ENCODE data around the gene RPS2. TPM values are rescaled to one million over a fixed set of nuclear protein-coding genes. Genes with fewer than 3 reads are reported as not detected.
"Not testable (repeated sequence)": the region's sequence is repeated elsewhere in the genome, so short reads cannot be mapped to it uniquely, and the experiment has no call there.

The RPS2 gene
- total RNA-seq (1,000 to 10,000 TPM; 1,316 to 3,013 (median 1,806) TPM), polyA plus RNA-seq (1,000 to 10,000 TPM; 1,574 to 3,219 TPM)

DNA sequence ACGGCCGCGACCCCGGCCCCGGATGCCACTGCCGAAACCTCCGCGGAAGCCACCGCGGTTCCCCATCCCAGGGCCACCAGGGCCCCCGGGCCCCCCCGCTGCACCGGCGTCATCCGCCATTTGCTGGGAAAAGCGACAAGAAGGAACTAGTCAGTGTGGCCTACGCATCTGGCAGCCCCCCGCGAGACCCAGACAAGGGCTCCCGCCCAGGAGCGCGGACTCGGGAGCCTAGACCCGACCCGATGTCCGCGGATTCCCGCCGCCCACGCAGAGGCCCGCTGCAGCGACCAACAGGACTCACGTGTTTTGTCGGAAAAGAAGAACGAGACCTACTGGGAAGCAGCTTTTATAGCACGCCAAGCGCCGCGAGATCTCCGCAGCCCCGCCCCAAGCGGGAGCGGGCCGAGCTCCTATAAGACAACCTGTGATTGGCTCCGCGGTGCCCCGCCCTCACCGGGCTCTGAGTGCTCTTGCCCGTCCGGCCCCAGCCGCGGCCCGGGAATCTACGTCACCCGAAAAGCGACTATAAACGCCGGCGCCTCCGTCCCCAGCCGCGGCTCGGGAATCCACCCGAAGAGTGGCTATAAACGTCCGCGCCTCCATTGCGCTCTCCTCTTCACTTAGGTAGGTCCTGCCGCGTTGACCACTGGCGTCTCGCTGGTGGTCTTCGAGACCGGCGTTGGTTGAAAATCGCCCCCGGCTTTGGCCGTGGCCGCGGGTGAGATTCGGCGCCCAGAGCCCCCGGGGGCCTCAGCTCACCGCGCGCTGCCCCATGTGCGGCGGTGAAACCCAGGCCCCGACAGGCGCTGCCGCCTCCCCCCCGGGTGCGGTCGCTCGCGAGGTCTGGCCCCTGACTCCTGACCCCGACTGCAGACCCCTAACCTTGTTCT, at the start of gene RPS2:
Gene RPS2, minus strand, starts transcription at position 321 of the 890 bp plus-strand sequence. Its CDS starts 201 bp downstream, at position 120.
- H3K36me3 ChIP-seq = peaks cover 0 to 20% (median 10%) of the 10 kb centered on the region in 3 donors
- TF ChIP-seq, protein P1, sequence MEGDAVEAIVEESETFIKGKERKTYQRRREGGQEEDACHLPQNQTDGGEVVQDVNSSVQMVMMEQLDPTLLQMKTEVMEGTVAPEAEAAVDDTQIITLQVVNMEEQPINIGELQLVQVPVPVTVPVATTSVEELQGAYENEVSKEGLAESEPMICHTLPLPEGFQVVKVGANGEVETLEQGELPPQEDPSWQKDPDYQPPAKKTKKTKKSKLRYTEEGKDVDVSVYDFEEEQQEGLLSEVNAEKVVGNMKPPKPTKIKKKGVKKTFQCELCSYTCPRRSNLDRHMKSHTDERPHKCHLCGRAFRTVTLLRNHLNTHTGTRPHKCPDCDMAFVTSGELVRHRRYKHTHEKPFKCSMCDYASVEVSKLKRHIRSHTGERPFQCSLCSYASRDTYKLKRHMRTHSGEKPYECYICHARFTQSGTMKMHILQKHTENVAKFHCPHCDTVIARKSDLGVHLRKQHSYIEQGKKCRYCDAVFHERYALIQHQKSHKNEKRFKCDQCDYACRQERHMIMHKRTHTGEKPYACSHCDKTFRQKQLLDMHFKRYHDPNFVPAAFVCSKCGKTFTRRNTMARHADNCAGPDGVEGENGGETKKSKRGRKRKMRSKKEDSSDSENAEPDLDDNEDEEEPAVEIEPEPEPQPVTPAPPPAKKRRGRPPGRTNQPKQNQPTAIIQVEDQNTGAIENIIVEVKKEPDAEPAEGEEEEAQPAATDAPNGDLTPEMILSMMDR (IDR thresholded peaks at IDR 0.05) = no peak
- no peaks in the 10 kb centered on the region for H3K9me3 ChIP-seq
- peaks cover 0 to 21% (median 20%) of the 10 kb centered on the region in 3 donors for H3K4me1 ChIP-seq
- peak within 1 kb of the TSS; percentile 89 to 96 (median 92) for H3K27ac ChIP-seq
- intact Hi-C loops (cut with DNase I) = no loop called here
- no peaks in the 10 kb centered on the region for H3K27me3 ChIP-seq
- H3K4me3 ChIP-seq = peak within 1 kb of the TSS; percentile 74 to 96 (median 88)
- peak; percentile 60 for FAIRE-seq
- 0 to 1% methylated on average over 89 to 97 of the region's 97 CpGs for WGBS, 2 donors
- DNase-seq = peak; percentile 98 to 100 (median 98)
- peak; percentile 91 to 97 (median 93) for ATAC-seq

DNA sequence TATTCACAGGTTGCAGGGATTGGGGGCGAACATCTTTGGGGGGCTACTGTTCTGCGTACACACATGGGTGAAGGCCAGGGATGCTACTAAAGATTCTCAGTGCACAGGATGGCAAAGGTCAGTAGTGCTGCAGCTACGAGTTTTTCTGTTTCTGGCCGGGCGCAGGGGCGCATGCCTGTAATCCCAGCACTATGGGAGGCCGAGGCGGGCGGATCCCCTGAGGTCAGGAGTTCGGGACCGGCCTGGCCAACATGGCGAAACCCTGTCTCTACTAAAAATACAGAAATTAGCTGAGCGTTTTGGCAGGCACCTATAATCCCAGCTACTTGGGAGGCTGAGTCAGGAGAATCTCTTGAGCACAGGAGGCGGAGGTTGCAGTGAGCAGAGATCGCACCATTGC, 48.9 kb upstream of the RPS2 start:
- TF ChIP-seq, protein P1 (IDR thresholded peaks at IDR 0.05) = no peak
- no peak for ATAC-seq
- intact Hi-C loops (cut with DNase I) = no loop called here
- no peak for FAIRE-seq
- Histone ChIP-seq H3K9me3 (no peaks in the 10 kb centered on the region), H3K4me3 (no peak overlapping the region), H3K4me1 (peaks cover 0 to 5% (median 0%) of the 10 kb centered on the region in 3 donors), H3K27ac (no peak overlapping the region), H3K27me3 (no peaks in the 10 kb centered on the region), H3K36me3 (no peaks in the 10 kb centered on the region)
- 88 to 89% methylated on average over 15 of the region's 15 CpGs for WGBS, 2 donors
- DNase-seq = no peak

DNA sequence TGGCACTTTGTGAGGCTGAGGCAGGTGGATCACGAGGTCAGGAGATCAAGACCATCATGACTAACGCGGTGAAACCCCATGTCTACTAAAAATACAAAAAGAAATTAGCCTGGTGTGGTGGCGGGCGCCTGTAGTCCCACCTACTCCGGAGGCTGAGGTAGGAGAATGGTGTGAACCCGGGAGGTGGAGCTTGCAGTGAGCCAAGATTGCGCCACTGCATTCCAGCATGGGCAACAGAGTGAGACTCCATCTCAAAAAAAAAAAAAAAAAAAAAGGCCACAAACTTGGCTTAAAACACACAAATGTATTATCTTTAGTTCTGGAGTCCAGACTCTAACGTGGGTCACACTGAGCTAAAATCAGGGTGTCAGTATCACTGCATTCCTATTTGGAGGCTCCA, 47.1 kb upstream of the RPS2 start:
- H3K27me3 ChIP-seq; ATAC-seq; intact Hi-C loops (cut with DNase I); FAIRE-seq; H3K36me3 ChIP-seq; H3K27ac ChIP-seq; H3K9me3 ChIP-seq; H3K4me3 ChIP-seq: not testable (repeated sequence)
- WGBS, 2 donors = 91% methylated on average over 9 of the region's 9 CpGs
- H3K4me1 ChIP-seq = peaks cover 8 to 17% (median 17%) of the 10 kb centered on the region in 3 donors
- DNase-seq = peak in 1 of 6 donors; percentile 12

DNA sequence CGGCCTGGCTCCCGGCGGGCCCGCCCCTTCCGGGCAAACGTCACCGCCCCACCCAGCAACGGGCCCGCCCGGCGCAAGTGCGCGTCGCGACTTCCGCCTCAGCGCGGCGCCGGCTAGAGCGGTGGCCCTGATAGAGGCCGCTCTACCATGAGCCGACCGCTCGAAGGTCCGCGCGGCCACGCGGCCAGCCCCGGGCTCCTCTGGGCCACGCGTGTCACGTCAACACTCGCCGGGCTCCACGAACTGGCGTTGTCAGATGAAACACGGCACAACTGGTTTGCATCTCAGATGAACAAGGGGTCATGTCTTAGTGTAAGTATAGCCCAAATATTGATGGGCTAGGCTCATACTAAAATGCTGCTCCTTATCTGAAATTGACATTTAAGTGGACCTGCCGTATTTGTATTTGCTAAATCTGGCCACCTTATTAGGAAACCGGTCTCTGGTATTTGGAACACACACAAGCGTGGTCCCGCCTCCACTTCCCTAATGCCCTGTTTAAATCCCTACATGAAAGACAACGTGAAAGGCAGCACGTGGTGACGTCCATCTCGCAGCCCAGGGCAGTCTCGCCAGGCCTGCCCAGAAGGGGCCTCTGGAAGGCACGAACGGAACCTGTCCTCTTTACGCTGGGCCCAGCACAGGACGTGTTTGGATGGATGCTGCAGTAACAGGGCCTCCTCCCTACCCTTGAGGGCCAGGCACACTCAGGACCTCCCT, 45.3 kb upstream of the RPS2 start, which contains the start of gene ZNF598:
Gene ZNF598, minus strand, starts transcription at position 31 of the 720 bp plus-strand sequence.
- intact Hi-C loops (cut with DNase I) = no loop called here
- Histone ChIP-seq H3K27ac (peak within 1 kb of the TSS; percentile 70 to 90 (median 82)), H3K4me1 (peaks cover 17 to 27% (median 24%) of the 10 kb centered on the region in 3 donors), H3K27me3 (no peaks in the 10 kb centered on the region), H3K9me3 (no peaks in the 10 kb centered on the region), H3K4me3 (peak within 1 kb of the TSS; percentile 81 to 100 (median 98)), H3K36me3 (no peaks in the 10 kb centered on the region)
- DNase-seq (peak; percentile 75 to 92 (median 84)), ATAC-seq (peak; percentile 82 to 92 (median 90)), FAIRE-seq (no peak)
- 3% methylated on average over 46 to 52 of the region's 52 CpGs for WGBS, 2 donors
- TF ChIP-seq, protein P1 (IDR thresholded peaks at IDR 0.05) = no peak

DNA sequence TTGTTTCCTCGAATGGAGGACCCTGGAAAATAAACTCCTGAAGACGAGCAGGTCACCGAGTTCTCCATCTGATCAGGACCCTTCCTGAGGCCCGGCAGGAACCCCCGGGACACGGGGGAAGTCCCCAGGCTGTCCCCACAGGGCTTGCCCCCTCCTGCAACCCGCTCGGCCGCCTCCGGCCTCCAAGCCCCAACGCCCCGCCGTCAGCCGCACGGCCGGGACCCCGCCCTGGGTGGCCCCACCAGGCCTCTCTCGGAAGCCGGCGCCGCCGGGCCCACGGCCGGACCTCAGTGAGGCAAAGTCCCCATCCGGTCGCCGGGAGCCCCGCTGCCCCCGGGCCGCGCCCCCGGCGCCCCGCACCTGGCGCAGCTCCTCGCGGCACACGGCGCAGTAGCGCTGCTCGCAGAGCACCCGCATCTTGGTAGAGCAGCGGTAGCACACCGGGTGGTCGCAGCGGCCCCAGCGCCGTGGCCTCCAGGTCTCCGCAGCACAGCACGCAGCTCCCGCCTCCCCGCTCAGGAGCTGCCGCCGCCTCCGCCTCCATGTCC, 44.6 kb upstream of the RPS2 start:
- DNase-seq (peak; percentile 23 to 85 (median 56)), ATAC-seq (peak in 1 of 4 donors; percentile 1)

More for the DNA sequence above, 44.6 kb upstream of the RPS2 start:
- intact Hi-C loops (cut with DNase I) = no loop called here
- FAIRE-seq = no peak
- peaks cover 22 to 34% (median 30%) of the 10 kb centered on the region in 3 donors for H3K4me1 ChIP-seq
- H3K4me3 ChIP-seq = peak overlapping the region; percentile 81 to 100 (median 98)
- H3K9me3 ChIP-seq = no peaks in the 10 kb centered on the region
- TF ChIP-seq, protein P1 (IDR thresholded peaks at IDR 0.05) = no peak
- WGBS, 2 donors = 0 to 1% methylated on average over 41 to 55 of the region's 55 CpGs
- H3K27me3 ChIP-seq = no peaks in the 10 kb centered on the region
- no peaks in the 10 kb centered on the region for H3K36me3 ChIP-seq
- H3K27ac ChIP-seq = peak overlapping the region; percentile 69 to 90 (median 76)
